Measurements from ENCODE around the gene PBRM1. TPM values are rescaled to one million over a fixed set of nuclear protein-coding genes. Genes with fewer than 3 reads are reported as not detected.

Gene PBRM1
- total and polyA plus RNA-seq, 2 donors (not counting 3 experiments of a cell fraction or from before 2014, with no cell fraction given), result 26.7 to 87.1 TPM

GRCh38 chr3:52568069-52568468, 117.6 kb downstream of the PBRM1 start:
- Histone ChIP-seq H3K4me2 (ENCODE audit: insufficient read depth, low read length) (no peak overlapping the region), H3K36me3 (ENCODE audit: control insufficient read depth in 2 of 2, extremely low read depth in 1 of 2, insufficient read depth in 2 of 2, low read length in 2 of 2) (peaks cover 5 to 12% of the 10 kb centered on the region in 2 experiments), H3K4me1 (ENCODE audit: control insufficient read depth, extremely low read depth, insufficient read depth, low read length) (no peaks in the 10 kb centered on the region), H3K27me3 (ENCODE audit: control insufficient read depth in 2 of 2, insufficient read depth in 2 of 2, low read length in 2 of 2) (no peaks in the 10 kb centered on the region), H2AFZ (ENCODE audit: low read depth, low read length) (no peak overlapping the region), H3K9me3 (replicated peaks; ENCODE audit: control insufficient read depth, insufficient read depth, low read length) (no peaks in the 10 kb centered on the region), H3K79me2 (ENCODE audit: control insufficient read depth, insufficient read depth, low read length) (no peaks in the 10 kb centered on the region), H3K9me1 (replicated peaks; ENCODE audit: control insufficient read depth, extremely low read depth, insufficient read depth, low read length) (no peaks in the 10 kb centered on the region), H3K27ac (ENCODE audit: insufficient read depth, low read depth, low read length) (no peak overlapping the region), H4K20me1 (replicated peaks; ENCODE audit: control insufficient read depth, extremely low read depth, insufficient read depth, low read length) (no peaks in the 10 kb centered on the region), H3K9ac (replicated peaks; ENCODE audit: extremely low read depth, insufficient read depth, low read length) (no peak overlapping the region), H3K4me3 (replicated peaks in 1 of 3; ENCODE audit: insufficient read depth in 1 of 3, low read depth in 1 of 3, low read length in 3 of 3) (no peak overlapping the region)
- TF ChIP-seq MYC (IDR thresholded peaks at IDR 0.05; ENCODE audit: low read depth, low read length) (no peak), GATA2 (IDR thresholded peaks at IDR 0.05; ENCODE audit: insufficient read depth, insufficient read length, low read depth, low read length) (no peak), POLR2A (IDR thresholded peaks at IDR 0.05; ENCODE audit: low read depth, low read length) (no peak), EZH2 (IDR thresholded peaks at IDR 0.05; ENCODE audit: borderline replicate concordance, low read depth, low read length, severe bottlenecking) (no peak), POLR2AphosphoS5 (IDR thresholded peaks at IDR 0.05; ENCODE audit: insufficient read depth, low read depth, low read length) (no peak)
- intact Hi-C loops (cut with micrococcal nuclease) (no loop called here), dilution Hi-C loops (cut with MboI; ENCODE audit: extremely low pct_ligation_motif_present, low sequenced_read_pairs) (no loop called here)
- no peak for DNase-seq (ENCODE audit: low read depth, low spot score)
- ChIA-PET POLR2A (interaction anchor here (0.7 kb wide), 1 partner anchor 32 kb away, joined by 3 read pairs; the partner anchor contains the start of gene UQCC5), CTCF (no interaction called here)
- no peak for FAIRE-seq
- BruUV-seq (replicated peaks), result no TSS peak

GRCh38 chr3:52563984-52564383, 121.7 kb downstream of the PBRM1 start:
- H3K4me3 ChIP-seq (replicated peaks in 1 of 3; ENCODE audit: insufficient read depth in 1 of 3, low read depth in 1 of 3, low read length in 3 of 3), result no peak overlapping the region
- H3K9ac ChIP-seq (replicated peaks; ENCODE audit: extremely low read depth, insufficient read depth, low read length), result no peak overlapping the region
- CTCF ChIA-PET, result no interaction called here
- H3K4me1 ChIP-seq (ENCODE audit: control insufficient read depth, extremely low read depth, insufficient read depth, low read length), result no peaks in the 10 kb centered on the region
- H3K36me3 ChIP-seq (ENCODE audit: control insufficient read depth in 2 of 2, extremely low read depth in 1 of 2, insufficient read depth in 2 of 2, low read length in 2 of 2), result peaks cover 13 to 21% of the 10 kb centered on the region in 2 experiments
- intact Hi-C loops (cut with micrococcal nuclease) (no loop called here), dilution Hi-C loops (cut with MboI; ENCODE audit: extremely low pct_ligation_motif_present, low sequenced_read_pairs) (no loop called here)
- no peaks in the 10 kb centered on the region for H3K79me2 ChIP-seq (ENCODE audit: control insufficient read depth, insufficient read depth, low read length)
- no peaks in the 10 kb centered on the region for H4K20me1 ChIP-seq (replicated peaks; ENCODE audit: control insufficient read depth, extremely low read depth, insufficient read depth, low read length)
- H2AFZ ChIP-seq (ENCODE audit: low read depth, low read length), result no peak overlapping the region
- no peak overlapping the region for H3K27ac ChIP-seq (ENCODE audit: insufficient read depth, low read depth, low read length)
- DNase-seq (ENCODE audit: low read depth, low spot score) (no peak), FAIRE-seq (no peak)
- H3K9me1 ChIP-seq (replicated peaks; ENCODE audit: control insufficient read depth, extremely low read depth, insufficient read depth, low read length), result no peaks in the 10 kb centered on the region
- H3K27me3 ChIP-seq (ENCODE audit: control insufficient read depth in 2 of 2, insufficient read depth in 2 of 2, low read length in 2 of 2), result no peaks in the 10 kb centered on the region
- POLR2A ChIA-PET, result no interaction called here
- no peaks in the 10 kb centered on the region for H3K9me3 ChIP-seq (replicated peaks; ENCODE audit: control insufficient read depth, insufficient read depth, low read length)
- H3K4me2 ChIP-seq (ENCODE audit: insufficient read depth, low read length), result no peak overlapping the region
- no peak for TF ChIP-seq GATA2 (IDR thresholded peaks at IDR 0.05; ENCODE audit: insufficient read depth, insufficient read length, low read depth, low read length)
- no peak for TF ChIP-seq EZH2 (IDR thresholded peaks at IDR 0.05; ENCODE audit: borderline replicate concordance, low read depth, low read length, severe bottlenecking)
- BruUV-seq (replicated peaks), result no TSS peak
